Measurements from ENCODE around the gene SH3RF2. TPM values are rescaled to one million over a fixed set of nuclear protein-coding genes. Genes with fewer than 3 reads are reported as not detected.
"Not testable (repeated sequence)": the region's sequence is repeated elsewhere in the genome, so short reads cannot be mapped to it uniquely, and the experiment has no call there.

The SH3RF2 gene
- total and polyA plus RNA-seq, 2 donors (not counting 1 experiment from before 2014, with no cell fraction given), result 0.53 to 1.2 TPM

DNA sequence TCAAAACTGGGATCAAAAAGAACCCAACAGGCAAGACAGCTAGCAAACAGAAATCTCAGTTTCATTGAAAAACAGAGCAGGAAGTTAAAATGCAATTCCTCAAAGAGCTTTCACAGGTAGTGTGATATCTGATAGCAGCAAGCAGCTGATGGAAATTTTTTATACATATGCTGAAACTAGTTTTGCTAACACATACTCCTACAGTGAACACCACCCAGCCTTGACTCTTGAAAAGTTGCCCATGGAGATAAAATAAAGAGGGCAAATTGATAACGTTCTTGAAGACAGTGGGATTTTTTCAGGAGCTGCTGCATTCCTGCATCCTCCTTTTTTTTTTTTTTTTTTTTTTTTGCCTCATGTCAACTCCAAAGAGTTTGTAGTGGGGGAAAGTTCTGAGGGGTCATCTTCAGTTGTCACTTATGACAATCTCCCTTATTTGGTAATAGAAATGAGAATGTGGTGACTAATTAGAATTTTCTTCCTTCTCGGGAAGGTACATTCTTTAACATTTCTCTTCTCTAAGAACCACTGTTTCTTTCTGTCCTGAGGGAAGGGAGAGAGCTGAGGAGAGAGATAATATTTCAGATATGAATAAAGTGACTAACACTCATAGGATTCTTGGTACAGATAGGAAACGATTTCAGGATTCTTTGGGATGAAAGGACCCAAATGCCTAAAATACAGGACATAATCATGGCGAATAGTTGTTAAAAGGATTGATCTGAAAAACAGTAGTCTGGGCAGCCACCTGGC is 24.6 kb downstream of the SH3RF2 start:
- H3K27ac ChIP-seq (ENCODE audit: insufficient read depth, low read length), result no peak overlapping the region
- DNase-seq (ENCODE audit: low read depth in 2 of 2), result peak in 1 of 2 donors; percentile 76
- no peaks in the 10 kb centered on the region for H3K9me3 ChIP-seq (ENCODE audit: control insufficient read depth, insufficient read depth, low read depth, low read length)
- no peak overlapping the region for H2AFZ ChIP-seq (ENCODE audit: low read length)
- H3K4me3 ChIP-seq (replicated peaks in 1 of 4; ENCODE audit: control extremely low read depth in 1 of 4, insufficient read depth in 1 of 4, low read depth in 3 of 4, low read length in 4 of 4), result no peak overlapping the region
- H4K20me1 ChIP-seq (ENCODE audit: control insufficient read depth, extremely low read depth, insufficient read depth, low read length), result no peaks in the 10 kb centered on the region
- no peaks in the 10 kb centered on the region for H3K36me3 ChIP-seq (ENCODE audit: control insufficient read depth, insufficient read depth, low read length)
- TF ChIP-seq, protein P1, sequence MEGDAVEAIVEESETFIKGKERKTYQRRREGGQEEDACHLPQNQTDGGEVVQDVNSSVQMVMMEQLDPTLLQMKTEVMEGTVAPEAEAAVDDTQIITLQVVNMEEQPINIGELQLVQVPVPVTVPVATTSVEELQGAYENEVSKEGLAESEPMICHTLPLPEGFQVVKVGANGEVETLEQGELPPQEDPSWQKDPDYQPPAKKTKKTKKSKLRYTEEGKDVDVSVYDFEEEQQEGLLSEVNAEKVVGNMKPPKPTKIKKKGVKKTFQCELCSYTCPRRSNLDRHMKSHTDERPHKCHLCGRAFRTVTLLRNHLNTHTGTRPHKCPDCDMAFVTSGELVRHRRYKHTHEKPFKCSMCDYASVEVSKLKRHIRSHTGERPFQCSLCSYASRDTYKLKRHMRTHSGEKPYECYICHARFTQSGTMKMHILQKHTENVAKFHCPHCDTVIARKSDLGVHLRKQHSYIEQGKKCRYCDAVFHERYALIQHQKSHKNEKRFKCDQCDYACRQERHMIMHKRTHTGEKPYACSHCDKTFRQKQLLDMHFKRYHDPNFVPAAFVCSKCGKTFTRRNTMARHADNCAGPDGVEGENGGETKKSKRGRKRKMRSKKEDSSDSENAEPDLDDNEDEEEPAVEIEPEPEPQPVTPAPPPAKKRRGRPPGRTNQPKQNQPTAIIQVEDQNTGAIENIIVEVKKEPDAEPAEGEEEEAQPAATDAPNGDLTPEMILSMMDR (conservative IDR thresholded peaks at IDR 0.05 in 1 of 2, IDR thresholded peaks at IDR 0.05 in 1 of 2; ENCODE audit: low read depth in 1 of 2, low read length in 2 of 2), result no peak
- no peak for TF ChIP-seq EZH2 (IDR thresholded peaks at IDR 0.05; ENCODE audit: low read length, missing control alignments)
- H3K27me3 ChIP-seq (ENCODE audit: control insufficient read depth, insufficient read depth, low read length), result no peaks in the 10 kb centered on the region
- H3K4me1 ChIP-seq (ENCODE audit: control insufficient read depth, extremely low read depth, insufficient read depth, low read length), result no peaks in the 10 kb centered on the region
- no peaks in the 10 kb centered on the region for H3K79me2 ChIP-seq (ENCODE audit: control insufficient read depth, insufficient read depth, low read length)
- no peak overlapping the region for H3K4me2 ChIP-seq (ENCODE audit: extremely low read depth, insufficient read depth, low read length)
- H3K9ac ChIP-seq (ENCODE audit: insufficient read depth, low read length), result no peak overlapping the region

DNA sequence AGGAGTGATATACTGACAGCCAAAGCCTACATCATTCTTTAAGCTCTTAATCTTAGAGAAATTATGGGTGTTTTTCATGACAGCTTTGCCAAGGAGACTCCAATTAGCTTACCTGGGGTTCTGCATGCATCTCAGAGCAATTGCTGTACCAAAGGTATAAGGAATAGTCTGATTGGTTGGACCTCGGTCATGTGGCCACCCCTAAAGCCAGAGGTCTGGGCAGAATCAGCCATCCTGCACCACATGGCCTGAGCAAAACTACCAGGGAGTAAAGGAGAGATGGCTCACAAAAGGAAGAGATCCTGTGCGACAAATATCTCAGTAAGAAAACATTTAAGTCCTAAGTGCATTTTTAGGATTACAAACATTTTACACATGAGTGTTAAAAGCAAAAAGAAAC is 25.6 kb downstream of the SH3RF2 start:
- TF ChIP-seq EZH2 (IDR thresholded peaks at IDR 0.05; ENCODE audit: low read length, missing control alignments), result no peak
- TF ChIP-seq, protein P1 (conservative IDR thresholded peaks at IDR 0.05 in 1 of 2, IDR thresholded peaks at IDR 0.05 in 1 of 2; ENCODE audit: low read depth in 1 of 2, low read length in 2 of 2), result no peak
- Histone ChIP-seq H3K27me3 (ENCODE audit: control insufficient read depth, insufficient read depth, low read length) (no peaks in the 10 kb centered on the region), H3K4me2 (ENCODE audit: extremely low read depth, insufficient read depth, low read length) (no peak overlapping the region), H3K4me1 (ENCODE audit: control insufficient read depth, extremely low read depth, insufficient read depth, low read length) (no peaks in the 10 kb centered on the region), H2AFZ (ENCODE audit: low read length) (no peak overlapping the region), H3K9me3 (ENCODE audit: control insufficient read depth, insufficient read depth, low read depth, low read length) (no peaks in the 10 kb centered on the region), H3K27ac (ENCODE audit: insufficient read depth, low read length) (no peak overlapping the region), H3K4me3 (replicated peaks in 1 of 4; ENCODE audit: control extremely low read depth in 1 of 4, insufficient read depth in 1 of 4, low read depth in 3 of 4, low read length in 4 of 4) (no peak overlapping the region), H3K36me3 (ENCODE audit: control insufficient read depth, insufficient read depth, low read length) (no peaks in the 10 kb centered on the region), H3K9ac (ENCODE audit: insufficient read depth, low read length) (no peak overlapping the region), H4K20me1 (ENCODE audit: control insufficient read depth, extremely low read depth, insufficient read depth, low read length) (no peaks in the 10 kb centered on the region), H3K79me2 (ENCODE audit: control insufficient read depth, insufficient read depth, low read length) (no peaks in the 10 kb centered on the region)
- DNase-seq (ENCODE audit: low read depth in 2 of 2), result no peak

DNA sequence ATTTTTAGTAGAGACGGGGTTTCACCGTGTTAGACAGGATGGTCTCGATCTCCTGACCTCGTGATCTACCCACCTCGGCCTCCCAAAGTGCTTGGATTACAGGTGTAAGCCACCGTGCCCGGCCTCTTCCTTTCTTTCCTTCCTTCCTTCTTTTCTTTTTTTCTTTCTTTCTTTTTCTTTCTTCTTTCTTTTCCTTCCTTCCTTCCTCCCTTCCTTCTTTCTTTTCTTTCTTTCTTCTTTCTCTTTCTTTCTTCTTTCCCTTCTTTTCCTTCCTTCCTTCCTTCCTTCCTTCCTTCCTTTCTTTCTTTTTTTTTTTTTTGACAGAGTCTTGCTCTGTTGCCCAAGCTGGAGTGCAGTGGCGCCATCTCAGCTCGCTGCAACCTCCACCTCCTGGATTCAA is 27.6 kb downstream of the SH3RF2 start:
- H3K79me2 ChIP-seq (ENCODE audit: control insufficient read depth, insufficient read depth, low read length); H3K4me3 ChIP-seq (replicated peaks in 1 of 4; ENCODE audit: control extremely low read depth in 1 of 4, insufficient read depth in 1 of 4, low read depth in 3 of 4, low read length in 4 of 4): not testable (repeated sequence)

More for the DNA sequence above, 27.6 kb downstream of the SH3RF2 start:
- not testable (repeated sequence) for H4K20me1 ChIP-seq (ENCODE audit: control insufficient read depth, extremely low read depth, insufficient read depth, low read length); H3K4me2 ChIP-seq (ENCODE audit: extremely low read depth, insufficient read depth, low read length); H3K27ac ChIP-seq (ENCODE audit: insufficient read depth, low read length); H3K4me1 ChIP-seq (ENCODE audit: control insufficient read depth, extremely low read depth, insufficient read depth, low read length); H3K36me3 ChIP-seq (ENCODE audit: control insufficient read depth, insufficient read depth, low read length); H2AFZ ChIP-seq (ENCODE audit: low read length); H3K27me3 ChIP-seq (ENCODE audit: control insufficient read depth, insufficient read depth, low read length); H3K9me3 ChIP-seq (ENCODE audit: control insufficient read depth, insufficient read depth, low read depth, low read length); H3K9ac ChIP-seq (ENCODE audit: insufficient read depth, low read length); DNase-seq (ENCODE audit: low read depth in 2 of 2)
